ENCODE results near the gene UBE3D.
"Not testable (repeated sequence)": the region's sequence is repeated elsewhere in the genome, so short reads cannot be mapped to it uniquely, and the experiment has no call there.

The UBE3D gene

DNA sequence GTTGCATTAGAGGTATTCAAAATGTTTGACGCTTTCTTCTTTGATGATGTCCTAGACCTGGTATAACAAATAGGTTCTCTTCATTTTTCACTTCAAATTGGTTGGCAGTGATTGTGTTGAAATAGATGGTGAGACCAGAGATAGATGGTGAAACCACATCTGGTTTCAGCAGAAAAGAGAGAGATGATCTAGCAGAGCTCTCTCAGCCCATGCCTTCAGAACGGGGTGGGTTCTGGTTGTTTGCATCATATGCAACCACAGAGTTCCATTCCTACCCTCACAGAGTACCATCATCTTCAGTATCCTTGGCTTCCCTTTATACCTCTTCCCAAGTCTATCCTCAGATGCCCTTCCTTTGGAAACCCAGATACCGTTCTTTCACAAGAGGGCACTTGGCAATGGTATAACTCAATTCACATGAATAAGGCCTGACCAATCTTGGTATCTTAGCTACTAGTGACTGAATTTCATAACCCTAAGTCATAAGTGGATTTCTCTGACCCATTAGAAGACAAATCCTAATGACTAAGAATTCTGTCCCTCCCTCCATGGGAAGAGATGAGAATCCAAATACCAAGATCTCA is 93.7 kb downstream of the UBE3D start:
- DNase-seq (ENCODE audit: low spot score), result no peak

DNA sequence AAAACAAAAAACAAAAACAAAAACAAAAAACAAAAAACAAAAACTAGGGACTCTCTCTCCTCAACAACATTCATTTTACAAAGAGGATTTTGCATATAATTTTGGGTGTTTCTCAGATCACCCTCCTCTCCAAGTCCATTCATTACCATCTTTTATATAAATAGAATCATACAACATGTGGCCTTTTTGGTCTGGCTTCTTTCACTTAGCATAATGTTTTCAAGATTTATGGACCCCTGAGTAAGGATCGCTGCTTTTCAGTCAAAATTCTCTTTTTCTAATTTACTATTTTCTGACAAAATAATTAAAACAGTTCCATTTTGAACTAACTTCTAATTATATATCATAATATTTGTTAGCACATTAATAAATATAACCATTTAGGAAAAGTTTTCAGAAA is 94.8 kb downstream of the UBE3D start:
- no peak for DNase-seq (ENCODE audit: low spot score)

DNA sequence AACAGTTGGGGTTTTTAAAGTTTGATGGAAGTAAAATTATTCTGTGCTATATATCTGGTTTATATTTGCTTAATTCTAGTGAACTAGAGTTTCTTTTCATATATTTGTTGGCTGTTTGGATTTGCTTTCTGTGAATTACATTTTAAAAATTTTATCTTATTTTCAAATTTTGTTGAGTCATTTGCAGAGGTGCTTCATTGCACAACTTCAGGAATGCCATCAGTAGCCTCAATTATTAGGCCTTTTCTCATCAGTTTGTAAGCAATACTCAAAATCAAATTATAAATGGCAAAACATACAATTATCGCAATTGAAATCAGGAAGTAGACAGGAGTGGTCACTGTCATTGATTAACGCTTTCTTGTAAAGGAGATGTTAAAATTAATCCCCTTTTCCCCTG is 96.9 kb downstream of the UBE3D start:
- DNase-seq (ENCODE audit: low spot score), result no peak

DNA sequence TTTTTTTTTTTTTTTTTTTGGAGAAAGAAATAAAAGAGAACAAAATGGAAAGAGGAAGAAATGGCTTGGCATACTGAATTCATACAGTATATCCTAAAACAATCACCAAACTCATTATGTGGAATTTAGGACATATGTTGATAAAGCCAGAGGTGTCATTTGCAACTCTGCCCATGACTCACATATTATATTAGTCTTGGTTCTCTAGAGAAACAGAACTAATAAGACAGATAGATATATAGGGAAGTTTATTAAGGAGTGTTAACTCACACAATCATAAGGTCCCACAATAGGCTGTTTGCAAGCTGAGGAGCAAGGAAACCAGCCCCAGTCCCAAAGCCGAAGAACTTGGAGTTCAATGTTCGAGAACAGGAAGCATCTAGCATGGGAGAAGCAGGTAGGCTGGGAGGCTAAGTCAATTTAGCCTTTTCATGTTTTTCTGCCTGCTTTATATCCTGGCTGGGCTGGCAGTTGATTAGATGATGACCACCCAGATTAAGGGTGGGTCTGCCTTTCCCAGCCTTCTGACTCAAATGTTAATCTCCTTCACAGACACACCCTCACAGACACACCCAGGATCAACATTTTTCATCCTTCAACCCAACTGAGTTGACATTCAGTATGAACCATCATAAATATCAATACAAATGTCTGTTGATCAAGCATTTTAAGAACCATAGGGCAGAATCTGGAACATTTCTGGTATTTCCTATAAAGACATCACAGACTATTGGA is 102.3 kb downstream of the UBE3D start:
- no peak for DNase-seq (ENCODE audit: low spot score)

DNA sequence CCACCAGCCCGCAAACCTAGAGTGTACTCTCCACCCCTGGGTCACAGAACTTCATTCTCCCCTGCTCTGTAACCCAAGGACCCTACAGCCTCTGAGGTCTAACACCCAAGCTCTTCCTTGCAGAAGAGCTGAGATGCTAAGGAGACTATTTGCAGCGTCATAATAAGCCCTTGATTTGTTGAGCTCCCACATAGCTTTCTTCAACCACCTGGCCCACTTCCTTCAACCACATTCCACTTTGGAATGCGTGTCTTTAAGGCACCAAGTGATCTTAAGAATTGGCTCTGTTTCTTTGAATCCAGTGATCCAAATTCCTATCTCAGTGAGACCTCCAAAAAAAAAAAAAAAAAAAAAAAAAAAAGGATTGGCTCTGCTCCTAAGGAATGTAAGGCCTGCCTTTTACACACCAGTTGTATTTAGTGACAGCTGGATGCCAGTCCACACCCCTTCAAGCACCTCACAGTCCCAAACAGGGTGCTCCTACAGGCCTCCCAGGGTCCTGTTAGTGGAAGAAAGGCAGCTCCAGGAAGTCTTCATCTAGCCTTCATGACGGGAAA is 106.2 kb downstream of the UBE3D start:
- no peak for DNase-seq (ENCODE audit: low spot score)

DNA sequence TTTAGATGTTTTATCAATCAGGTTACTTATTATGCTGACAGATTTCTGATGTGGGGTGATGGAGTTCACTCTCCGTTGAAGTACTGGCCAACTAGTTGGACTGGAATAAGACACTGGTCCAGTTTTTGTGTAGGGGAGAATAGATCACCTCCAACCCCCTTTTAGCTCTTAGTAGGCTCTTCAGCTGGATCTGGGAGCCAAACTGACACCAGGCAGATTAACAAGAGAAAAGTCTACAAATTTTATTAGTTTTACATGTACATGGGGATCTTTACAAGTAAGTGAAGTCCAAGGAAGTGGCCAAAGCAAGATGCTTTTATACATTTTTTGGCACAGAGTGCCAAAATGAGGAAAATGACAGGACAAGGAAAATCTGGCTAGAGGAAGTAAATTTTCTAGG is 107.1 kb downstream of the UBE3D start:
- DNase-seq (ENCODE audit: low spot score), result no peak

DNA sequence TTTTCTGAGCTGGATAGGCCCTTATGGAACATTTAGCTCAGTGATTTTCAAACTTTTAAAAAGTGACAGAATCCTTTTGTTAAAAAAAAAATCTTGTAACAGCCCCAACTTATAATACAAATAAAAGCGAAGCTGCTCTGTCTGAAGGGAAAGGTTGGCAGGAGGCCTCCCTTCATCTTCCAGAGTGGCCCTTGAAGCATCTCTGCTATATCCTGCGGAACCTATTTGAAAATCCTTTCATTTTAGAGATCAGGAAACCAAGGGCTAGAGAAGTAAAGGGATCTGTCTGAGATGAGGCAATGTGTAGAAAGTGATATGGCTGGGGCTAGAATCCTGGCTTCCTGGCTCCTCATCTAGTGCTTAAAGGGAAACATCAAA is 107.8 kb downstream of the UBE3D start:
- no peak for DNase-seq (ENCODE audit: low spot score)

DNA sequence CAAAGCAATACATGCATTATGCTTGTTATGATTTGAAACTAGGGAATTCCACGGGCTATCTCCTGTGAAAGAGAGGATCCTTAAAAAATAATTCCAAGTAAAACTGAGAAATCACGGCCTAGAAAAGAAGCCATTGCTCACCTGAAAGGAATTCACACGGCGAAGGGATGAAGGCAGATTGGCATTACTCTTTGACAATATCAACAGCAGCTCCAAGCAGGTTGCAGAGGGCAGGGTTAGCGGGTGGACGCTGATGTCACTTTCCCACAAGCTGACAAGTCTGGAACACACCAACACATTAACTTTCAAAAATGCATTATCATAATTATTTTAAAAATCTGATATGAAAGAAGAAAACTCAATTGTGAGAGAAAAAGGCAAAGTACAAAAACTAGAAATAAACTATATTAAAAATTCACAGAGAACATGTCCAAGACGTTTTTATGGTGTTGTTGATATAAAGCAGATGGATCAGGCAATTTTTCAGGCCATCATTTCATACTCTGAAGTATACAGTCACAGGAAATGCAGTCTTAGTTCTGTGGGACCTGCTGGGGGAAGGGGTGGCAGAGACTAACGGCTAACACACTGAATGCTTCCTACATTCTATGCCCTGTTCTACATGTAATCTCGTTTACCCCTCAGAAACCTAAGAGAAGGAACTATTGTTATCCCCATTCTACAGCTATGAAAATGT is 108.3 kb downstream of the UBE3D start:
- no peak for DNase-seq (ENCODE audit: low spot score)

DNA sequence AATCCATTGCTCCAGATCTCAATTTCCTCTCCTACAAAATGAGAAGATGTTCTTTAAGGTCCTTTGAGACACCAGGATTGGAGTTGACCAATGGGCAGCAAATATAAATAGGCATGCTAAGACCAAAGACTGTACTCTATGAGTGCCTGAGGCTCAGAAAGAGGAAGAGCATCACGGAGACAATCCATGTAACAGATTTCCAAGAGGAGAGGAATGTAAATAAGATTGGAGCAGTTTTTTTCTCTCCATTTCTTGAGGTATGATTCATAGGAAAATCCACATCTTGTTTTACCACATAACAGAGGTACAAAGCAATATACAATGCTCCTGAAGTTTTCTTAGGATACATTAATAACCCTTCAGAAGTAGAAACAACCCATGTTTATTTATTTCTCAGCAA is 109.8 kb downstream of the UBE3D start:
- no peak for DNase-seq (ENCODE audit: low spot score)

DNA sequence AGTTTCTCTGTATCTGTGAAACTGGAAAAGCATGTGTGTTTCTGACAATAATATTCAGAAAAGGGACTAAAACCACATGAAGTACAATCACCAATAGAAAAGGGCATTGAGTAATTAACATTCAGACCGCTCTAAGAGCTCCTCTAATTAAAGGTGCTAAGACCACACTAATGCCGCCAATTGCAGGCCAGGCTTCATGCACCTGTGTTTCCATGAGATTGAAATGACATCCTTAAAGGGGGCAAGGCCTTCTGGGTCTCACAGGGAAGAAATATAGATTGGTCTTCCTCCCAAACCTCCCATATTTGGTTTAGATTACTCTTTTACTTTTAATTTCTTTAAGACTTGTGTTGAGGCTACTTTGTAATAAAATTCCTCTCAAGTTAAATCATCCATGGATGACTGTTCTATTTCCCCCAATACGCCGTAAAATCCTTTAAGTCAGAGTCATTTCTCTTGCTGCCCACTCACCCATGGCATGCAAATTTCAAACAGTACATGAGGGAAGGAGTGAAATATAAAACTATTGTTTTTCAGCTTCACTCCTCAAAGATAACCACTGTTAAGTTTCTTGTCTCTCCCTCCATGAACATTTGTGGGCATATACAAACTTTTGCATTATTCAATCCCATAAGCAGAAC is 110.6 kb downstream of the UBE3D start:
- DNase-seq (ENCODE audit: low spot score), result no peak

DNA sequence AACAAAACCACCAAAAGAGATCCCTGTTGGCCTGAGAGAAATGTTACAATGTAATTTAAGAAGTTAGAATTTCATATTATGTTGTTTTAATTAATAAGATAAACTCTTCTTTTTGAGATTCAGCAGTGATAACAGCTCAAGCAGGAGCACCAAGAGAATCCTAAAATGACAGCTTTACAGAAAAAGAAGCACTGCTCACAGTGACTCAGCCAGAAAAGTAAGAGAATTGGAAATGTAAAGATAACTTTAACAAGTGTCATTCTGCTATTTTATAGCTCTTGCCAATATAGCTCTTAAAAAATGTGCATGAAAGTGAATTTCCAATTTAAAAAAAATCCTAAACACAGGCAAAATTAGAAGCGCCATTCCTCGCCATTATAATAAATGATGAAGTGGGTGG is 111.3 kb downstream of the UBE3D start:
- DNase-seq (ENCODE audit: low spot score), result no peak

DNA sequence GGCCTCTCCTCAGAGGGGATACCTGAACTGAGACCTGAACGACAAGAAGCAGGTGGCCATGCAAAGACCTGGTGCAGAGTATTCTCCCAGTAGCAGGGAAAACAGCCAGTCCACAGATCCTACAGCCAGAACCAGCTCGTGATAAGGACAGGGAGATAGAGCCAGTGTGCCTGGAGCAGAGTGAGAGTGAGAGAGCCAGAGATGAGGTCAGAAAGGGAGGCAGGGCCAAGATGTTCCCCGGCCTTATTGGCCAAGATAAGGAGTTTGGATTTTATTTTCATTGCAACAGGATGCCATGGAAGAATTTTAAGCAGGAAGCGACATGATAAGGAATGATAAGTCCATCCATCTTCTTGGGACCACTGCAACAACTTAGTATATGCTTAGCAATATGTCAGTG is 111.8 kb downstream of the UBE3D start:
- no peak for DNase-seq (ENCODE audit: low spot score)

DNA sequence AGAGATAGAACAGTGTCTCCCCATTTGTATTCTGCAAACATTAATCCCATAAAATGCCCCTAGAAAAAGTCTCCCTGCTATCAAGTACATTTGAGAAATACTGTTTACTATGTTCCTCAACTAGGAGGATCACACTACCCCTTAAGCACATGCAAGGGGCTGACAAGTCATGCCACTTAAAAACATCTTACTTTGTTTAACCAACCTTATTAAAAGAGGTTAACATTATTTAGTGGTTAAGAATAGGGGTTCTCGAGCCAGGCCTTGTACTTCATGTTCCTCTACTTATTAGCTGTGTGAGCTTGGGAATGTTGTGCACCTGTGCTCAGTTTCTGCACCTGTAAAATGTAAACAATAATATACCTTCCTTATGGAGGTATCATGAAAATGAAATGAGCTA is 113.7 kb downstream of the UBE3D start:
- no peak for DNase-seq (ENCODE audit: low spot score)

DNA sequence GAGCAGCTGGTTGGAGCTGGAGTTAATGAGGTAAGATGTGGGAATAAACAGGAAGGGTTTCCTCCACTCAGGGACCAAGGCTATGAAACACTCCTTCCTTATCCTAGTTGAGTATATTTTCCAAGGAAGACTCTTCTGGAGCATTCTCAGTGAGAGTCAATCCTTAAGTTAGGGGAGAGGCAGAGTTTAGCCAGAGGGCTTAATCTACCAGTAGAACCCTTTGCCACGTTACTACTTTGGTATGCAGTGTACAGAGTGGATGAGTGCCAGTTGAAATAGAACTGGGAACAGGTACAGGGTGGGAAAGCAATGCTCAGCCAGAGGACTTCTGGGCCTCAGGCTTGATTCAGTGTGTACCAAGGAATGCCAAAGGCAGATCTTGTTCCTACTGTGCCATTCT is 114.3 kb downstream of the UBE3D start:
- DNase-seq (ENCODE audit: low spot score), result no peak

DNA sequence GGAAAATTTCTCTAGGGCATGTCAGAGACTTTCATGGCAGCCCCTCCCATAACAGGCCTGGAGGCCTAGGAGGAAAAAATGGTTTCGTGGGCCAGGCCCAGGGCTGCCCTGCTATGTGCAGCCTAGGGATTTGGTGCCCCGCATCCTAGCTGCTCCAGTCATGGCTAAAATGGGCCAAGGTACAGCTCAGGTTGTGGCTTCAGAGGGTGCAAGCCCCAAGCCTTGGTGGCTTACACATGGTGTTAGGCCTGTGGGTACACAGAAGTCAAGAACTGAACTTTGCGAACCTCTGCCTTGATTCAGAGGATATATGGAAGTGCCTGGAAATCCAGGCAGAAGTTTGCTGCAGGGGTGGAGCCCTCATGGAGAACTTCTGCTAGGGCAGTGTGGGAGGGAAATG is 134.7 kb downstream of the UBE3D start:
- DNase-seq (ENCODE audit: low spot score), result not testable (repeated sequence)

DNA sequence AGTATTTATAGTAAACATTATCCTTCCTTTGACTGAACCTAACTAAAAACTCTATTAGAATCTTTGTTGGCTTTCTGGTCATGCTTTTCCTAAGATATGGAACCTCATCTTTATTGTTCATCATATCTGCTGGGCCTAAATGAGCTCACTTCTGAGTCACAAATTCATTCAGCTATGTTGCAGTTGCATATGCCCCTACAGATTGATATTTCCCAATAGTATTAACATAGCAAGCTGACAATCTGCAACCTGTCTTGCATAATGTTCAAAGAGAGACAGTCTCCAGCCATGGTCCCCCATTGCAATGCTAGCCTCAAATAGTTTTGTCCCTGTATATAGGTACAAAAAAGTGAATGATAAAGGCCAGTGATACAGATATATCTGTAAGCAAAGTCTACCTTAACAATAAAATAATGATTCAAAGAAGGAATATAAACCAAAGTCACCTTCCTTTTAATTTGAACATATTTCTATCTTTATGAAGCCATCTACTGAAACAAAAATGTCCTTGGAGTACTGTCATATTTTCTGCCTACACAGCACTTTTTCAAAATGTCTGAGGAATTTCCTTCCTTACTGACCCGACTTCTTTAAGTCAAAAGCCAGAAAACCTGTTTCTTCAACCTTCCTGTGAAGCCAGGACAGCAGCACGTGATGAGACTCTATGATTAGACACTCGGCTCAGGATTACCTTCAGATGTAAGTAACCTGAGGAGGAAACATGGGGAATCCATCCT is 140.7 kb downstream of the UBE3D start:
- no peak for DNase-seq (ENCODE audit: low spot score)

DNA sequence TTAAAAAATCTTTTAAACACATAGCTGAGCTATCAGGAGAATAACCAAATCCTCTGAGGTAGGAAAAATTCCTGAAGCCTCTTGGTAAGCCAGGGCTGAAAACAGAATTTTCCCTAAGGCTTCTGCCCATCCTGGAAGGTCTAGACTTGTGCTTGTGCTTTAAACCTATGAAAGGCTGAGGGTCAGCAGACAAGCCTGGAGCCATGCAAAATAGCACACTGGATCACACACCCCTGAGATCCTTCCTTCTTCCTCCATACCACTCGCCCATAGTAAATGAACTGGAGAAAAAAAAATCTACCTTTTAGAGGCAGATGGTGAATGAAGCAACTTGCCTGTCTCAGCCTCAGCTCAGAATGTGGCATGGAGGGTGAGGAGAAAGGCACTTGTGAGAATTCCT is 144.4 kb downstream of the UBE3D start:
- DNase-seq (ENCODE audit: low spot score), result no peak

DNA sequence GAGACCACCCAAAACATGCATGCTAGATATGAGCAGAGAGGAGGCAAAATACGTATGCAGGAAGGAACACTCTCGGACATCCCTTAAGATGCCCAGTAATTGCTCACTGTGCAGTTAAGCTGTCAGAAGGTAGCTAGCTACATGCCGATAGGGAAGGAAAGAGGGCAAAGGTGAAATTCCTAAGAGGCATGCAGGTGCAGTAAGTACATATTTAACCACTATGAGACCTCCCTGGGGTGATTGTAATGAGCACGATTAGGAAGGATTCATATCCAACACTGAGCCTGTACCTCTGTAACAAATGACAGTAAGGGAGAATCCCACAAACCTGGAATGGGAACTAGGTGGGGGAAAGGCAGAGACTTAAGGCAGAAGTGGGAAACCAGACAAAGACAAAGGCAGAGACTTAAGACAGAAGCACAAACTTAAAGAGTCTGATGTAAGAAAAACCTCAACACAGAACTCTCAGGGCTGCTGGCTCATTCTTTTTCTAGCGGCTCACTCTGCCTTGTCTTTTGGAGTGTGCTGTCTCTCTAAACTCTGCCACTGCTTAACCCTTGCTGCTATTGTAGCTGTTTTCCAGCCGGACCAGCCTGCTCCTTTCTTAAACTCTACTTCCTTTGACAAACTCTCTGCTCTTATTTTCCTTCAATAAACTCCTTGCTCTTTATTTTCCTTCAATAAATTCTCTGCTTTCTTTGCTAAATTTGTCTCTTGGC is 148.1 kb downstream of the UBE3D start:
- DNase-seq (ENCODE audit: low spot score), result no peak

DNA sequence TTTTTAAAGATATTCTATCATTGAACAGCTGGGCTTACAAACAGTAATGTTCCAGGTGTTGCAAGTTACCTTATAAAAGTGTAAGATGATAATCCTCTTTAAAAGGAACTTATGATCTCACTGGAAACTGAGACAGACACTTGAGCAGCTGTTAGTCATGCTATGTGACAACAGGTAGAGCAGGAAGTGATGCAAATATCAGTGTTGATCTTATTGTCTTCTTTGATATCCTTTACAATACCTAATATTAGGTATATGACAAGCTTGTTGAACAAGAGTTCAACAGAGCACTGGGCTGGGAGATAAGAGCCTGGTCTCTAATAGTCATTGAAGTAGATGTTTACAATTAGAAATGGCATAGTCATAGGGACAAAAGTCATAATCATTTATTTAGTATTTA is 150.0 kb downstream of the UBE3D start:
- no peak for DNase-seq (ENCODE audit: low spot score)

DNA sequence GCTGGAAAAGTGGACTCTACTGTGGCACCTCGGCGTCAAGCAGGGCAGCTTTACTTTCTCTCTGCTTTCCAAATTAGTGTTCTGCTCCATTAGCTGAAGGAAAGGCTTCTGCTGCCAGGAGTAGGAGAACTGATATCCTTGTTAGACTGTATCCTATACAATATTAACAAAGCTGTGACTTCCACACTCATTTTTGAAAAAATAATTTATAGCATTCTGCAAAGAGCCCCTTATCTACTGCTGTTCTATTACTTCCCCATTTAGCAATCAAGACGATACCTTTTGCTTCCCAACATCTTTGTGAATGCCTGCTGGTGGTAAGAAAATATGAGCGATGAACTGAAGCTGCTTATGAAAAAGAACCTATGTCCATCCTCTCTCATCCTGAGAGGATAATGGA is 151.1 kb downstream of the UBE3D start:
- DNase-seq (ENCODE audit: low spot score), result no peak

DNA sequence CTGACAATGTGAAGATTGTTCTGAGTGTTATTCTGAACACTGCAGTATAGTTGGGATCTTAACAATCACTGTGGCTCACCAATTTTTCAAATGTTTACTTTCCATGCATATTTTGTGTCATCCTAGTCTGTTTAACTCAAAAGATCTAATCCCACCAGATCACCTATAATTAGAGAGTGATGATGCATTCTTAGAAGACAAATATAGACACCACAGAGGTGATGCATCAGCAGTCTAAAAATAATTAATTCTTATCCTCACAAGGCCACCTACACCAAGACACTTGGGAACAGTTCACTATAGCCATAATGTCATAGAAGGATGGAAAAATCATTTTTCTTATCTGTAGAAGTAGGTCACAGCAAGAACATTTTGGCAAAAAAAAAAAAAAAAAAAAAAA is 154.8 kb downstream of the UBE3D start:
- no peak for DNase-seq (ENCODE audit: low spot score)

DNA sequence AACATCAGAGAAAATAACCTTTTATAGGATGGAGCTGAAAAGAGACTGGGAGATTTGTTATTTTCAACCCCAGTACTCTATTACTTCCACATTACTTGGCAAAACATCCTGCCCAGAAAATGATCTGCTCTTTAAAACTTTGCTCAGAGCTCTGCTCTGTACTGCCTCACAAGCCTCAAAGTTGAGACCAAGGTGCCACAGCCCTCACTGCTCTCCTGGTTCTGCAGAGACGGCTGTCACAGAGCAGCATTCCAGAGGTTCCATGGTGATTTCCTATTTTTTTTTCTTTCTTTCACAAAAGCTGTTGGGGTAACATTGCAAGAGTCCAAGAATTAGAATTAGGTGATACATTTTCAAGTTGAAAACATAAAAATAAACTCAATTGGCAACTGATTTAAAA is 155.2 kb downstream of the UBE3D start:
- DNase-seq (ENCODE audit: low spot score), result no peak

Data from hematopoietic multipotent progenitor cell treated with erythropoietin and hydrocortisone succinate and interleukin-3 and kit ligand, for 15 days (in vitro differentiated cells).